HepG2 (cell line): Measurements from ENCODE around the gene CARD9. TPM values are rescaled to one million over a fixed set of nuclear protein-coding genes. Genes with fewer than 3 reads are reported as not detected.

Experiments
- ATAC-seq: fragments of 200-7000 bp; cut with Tn5 transposase; 3 replicates; pipeline ENCODE4 v1.9.1; 2020; ENCODE audit warnings: mild to moderate bottlenecking, moderate library complexity
- BruUV-seq: library from RNA; stranded (reverse); fragments of 400-500 nt; replicated peaks from 2 replicates; lab custom pipeline; 2021; lab: Mats Ljungman, UMichigan
- CTCF ChIA-PET: fragments of 300-600 bp; formaldehyde crosslinking; extraction: SDS; loops from one replicate; lab custom pipeline; 2021; ENCODE audit warnings: low total read pairs, inconsistent platforms, low intra/inter-chr PET ratio; lab: Yijun Ruan, JAX
- POLR2A ChIA-PET: fragments of 350-600 bp; sonication (Branson Sonifier 250); formaldehyde crosslinking; loops from one replicate; lab custom pipeline; 2020; ENCODE audit warnings: antibody characterized with exemption, inconsistent platforms; lab: Yijun Ruan, JAX
- DNase-seq: peaks from one replicate; pipeline ENCODE4 v3.0.0-alpha.2; 2015; ENCODE audit warnings: low spot score
- FAIRE-seq: peaks from 3 replicates; lab custom pipeline; 2011; peaks lifted over from hg19 to GRCh38; lab: Jason Lieb, UNC
- H2AFZ ChIP-seq: one replicate; pipeline ENCODE4 v1.6.1; 2011; ENCODE audit warnings: low read length, inconsistent platforms
- H3K27ac ChIP-seq: fragments of 300-600 bp; 3 replicates; pipeline ENCODE4 v1.8.0; 2011; ENCODE audit warnings: mixed run types, mild to moderate bottlenecking, mixed read lengths, low read length, inconsistent platforms; ENCODE audit not compliant: insufficient read depth; ENCODE audit errors: extremely low read length
- H3K27me3 ChIP-seq, 2 experiments: fragments of 200-600 bp in 1 of 2; 2 replicates in 1 of 2; 3 replicates in 1 of 2; pipeline versions ENCODE4 v1.6.0 to v1.8.0; 2011; ENCODE audit warnings: low read length in 2 of 2, mild to moderate bottlenecking in 2 of 2, moderate library complexity in 2 of 2, inconsistent platforms in 1 of 2; ENCODE audit not compliant: insufficient read depth in 2 of 2, control insufficient read depth in 1 of 2
- H3K36me3 ChIP-seq, 2 experiments: fragments of 200-600 bp in 1 of 2; replicated peaks in 1 of 2; 2 replicates in 1 of 2; 3 replicates in 1 of 2; pipeline versions ENCODE4 v1.5.1 to v1.8.0; 2011; ENCODE audit warnings: low read length in 2 of 2, inconsistent platforms in 1 of 2; ENCODE audit not compliant: insufficient read depth in 2 of 2, control insufficient read depth in 1 of 2
- H3K4me1 ChIP-seq: 2 replicates; pipeline ENCODE4 v1.5.1; 2012; ENCODE audit warnings: low read length, inconsistent platforms; ENCODE audit not compliant: insufficient read depth
- H3K4me2 ChIP-seq: 2 replicates; pipeline ENCODE4 v1.6.0; 2011; ENCODE audit warnings: low read depth, low read length, inconsistent platforms
- H3K4me3 ChIP-seq, 3 experiments: fragments of 200-600 bp in 1 of 3; sonication (generic), shearing (Covaris generic) in 1 of 3; replicated peaks in 1 of 3; 2 replicates each; pipeline ENCODE4 v1.5.1; 2011 to 2016; ENCODE audit warnings: low read length in 3 of 3, inconsistent platforms in 2 of 3, low read depth in 2 of 3, mild to moderate bottlenecking in 2 of 3, control low read depth in 1 of 3, mixed read lengths in 1 of 3; ENCODE audit not compliant: insufficient read depth in 1 of 3
- H3K79me2 ChIP-seq: one replicate; pipeline ENCODE4 v1.6.1; 2011; ENCODE audit warnings: low read length, inconsistent platforms; ENCODE audit not compliant: insufficient read depth
- H3K9ac ChIP-seq: 2 replicates; pipeline ENCODE4 v1.6.0; 2011; ENCODE audit warnings: mild to moderate bottlenecking, low read depth, low read length, inconsistent platforms; ENCODE audit not compliant: insufficient read depth
- H3K9me3 ChIP-seq: 2 replicates; pipeline ENCODE4 v1.5.1; 2012; ENCODE audit warnings: mild to moderate bottlenecking, low read length
- H4K20me1 ChIP-seq: 2 replicates; pipeline ENCODE4 v1.6.0; 2011; ENCODE audit warnings: inconsistent platforms, mild to moderate bottlenecking, low read length, moderate library complexity; ENCODE audit not compliant: insufficient read depth
- MLLT10 ChIP-seq: sonication (generic); formaldehyde crosslinking; IDR thresholded peaks from 2 replicates; pipeline ENCODE4 v1.4.0; 2020; ENCODE audit warnings: missing genetic modification reagents
- MXD1 ChIP-seq: sonication (generic); formaldehyde crosslinking; IDR thresholded peaks from 2 replicates; pipeline ENCODE4 v1.4.0; 2020; ENCODE audit warnings: mild to moderate bottlenecking, missing genetic modification reagents
- NFKBIZ ChIP-seq: IDR thresholded peaks from 2 replicates; pipeline ENCODE4 v1.6.1; 2018; ENCODE audit warnings: missing genetic modification reagents, missing compliant biosample characterization
- SMC3 ChIP-seq: IDR thresholded peaks from 2 replicates; pipeline ENCODE4 v1.6.1; 2011; ENCODE audit warnings: low read length, improper control_type of control experiment
- SNAPC2 ChIP-seq: sonication (generic); formaldehyde crosslinking; IDR thresholded peaks from 2 replicates; pipeline ENCODE4 v1.8.1; 2022; ENCODE audit warnings: mild to moderate bottlenecking, missing genetic modification reagents
- U2AF1 ChIP-seq: fragments of 200-400 bp; formaldehyde crosslinking; optimal IDR thresholded peaks from 2 replicates; pipeline ENCODE3; 2017; ENCODE audit warnings: mild to moderate bottlenecking, low read depth, low read length
- ZBTB21 ChIP-seq: sonication (generic); formaldehyde crosslinking; IDR thresholded peaks from 2 replicates; pipeline ENCODE4 v1.4.0; 2020; ENCODE audit warnings: missing genetic modification reagents
- ZNF382 ChIP-seq: sonication (generic); formaldehyde crosslinking; IDR thresholded peaks from 2 replicates; pipeline ENCODE4 v1.5.0; 2020; ENCODE audit warnings: missing genetic modification reagents, mild to moderate bottlenecking, borderline replicate concordance
- ZNF496 ChIP-seq: sonication (generic); formaldehyde crosslinking; IDR thresholded peaks from 2 replicates; pipeline ENCODE4 v1.8.1; 2023; ENCODE audit warnings: mild to moderate bottlenecking, moderate library complexity, missing genetic modification reagents; ENCODE audit not compliant: insufficient replicate concordance
- ZNF749 ChIP-seq: sonication (generic); formaldehyde crosslinking; IDR thresholded peaks from 2 replicates; pipeline ENCODE4 v1.8.0; 2022; ENCODE audit warnings: mild to moderate bottlenecking, missing genetic modification reagents, moderate library complexity, borderline replicate concordance
- WGBS: methylation state at CpG from one replicate; pipeline ENCODE4 v1.1.6; 2017; ENCODE audit warnings: low lambda C conversion rate; 5-methylcytosine and 5-hydroxymethylcytosine counted together
- in situ Hi-C: cut with HindIII; loops from 2 replicates; pipeline ENCODE4 v1.10.0; 2017; ENCODE audit warnings: low pct_unique_long_range_greater_than_20kb; ENCODE audit not compliant: extremely low pct_ligation_motif_present
- intact Hi-C: fragments of 100-400 bp; cut with micrococcal nuclease; formaldehyde crosslinking; loops from one replicate; pipeline ENCODE4 v1.10.0; 2022; ENCODE audit not compliant: unreplicated experiment
- polyA plus RNA-seq, 8 experiments: library from polyadenylated mRNA; depleted of rRNA in 3 of 8; stranded (reverse) in 7 of 8; unstranded in 1 of 8; fragments of >200 nt; fragmentation: Illumina TruSeq in 4 of 8; extraction: Trizol in 4 of 8; gene quantifications; 2 replicates each; pipeline versions ENCODE4 v1.2.1 to v1.2.3, GENCODE V29; 2011 to 2016; ENCODE audit warnings: low read depth in 4 of 8, missing spikeins in 1 of 8, mixed read lengths in 1 of 8; ENCODE audit not compliant: insufficient read depth in 1 of 8
- total RNA-seq, 5 experiments: library from RNA; depleted of rRNA; stranded (reverse); fragments of >200 nt; fragmentation: Illumina TruSeq; extraction: Trizol; gene quantifications; 2 replicates each; pipeline ENCODE4 v1.2.3, GENCODE V29; 2016; ENCODE audit warnings: low read depth in 1 of 5
- TF ChIP-seq, protein P1 (sequence below): sonication (generic); IDR thresholded peaks from 2 replicates; pipeline ENCODE4 v1.6.1; 2016; ENCODE audit warnings: low read depth, borderline replicate concordance
- TF ChIP-seq, protein P2 (sequence below): sonication (generic); formaldehyde crosslinking; IDR thresholded peaks from 2 replicates; pipeline ENCODE4 v1.4.0; 2020; ENCODE audit warnings: mild to moderate bottlenecking, missing genetic modification reagents

CARD9 gene
- total and polyA plus RNA-seq, 2 of the 13 experiments (the other 11 are each of a cell fraction or from before 2014, with no cell fraction given), result 3.3 to 7.4 TPM

DNA sequence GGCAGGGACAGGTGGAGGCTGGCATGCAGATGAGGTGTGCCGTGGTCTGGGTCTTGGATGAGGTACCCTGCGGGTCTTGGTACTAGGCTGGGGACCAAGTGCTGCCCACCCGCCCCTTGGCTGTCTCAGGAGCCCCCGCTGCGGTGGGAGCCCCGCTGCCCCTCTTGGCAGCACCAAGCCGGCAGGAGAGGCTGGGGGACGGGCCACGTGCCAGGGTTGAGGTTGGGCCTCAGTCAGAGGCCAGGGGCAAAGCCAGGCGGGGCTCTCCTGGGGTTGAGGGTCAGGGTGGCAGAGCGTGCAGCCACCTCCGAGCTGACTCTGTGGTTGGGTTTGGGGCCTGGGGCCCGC lies 2.0 kb downstream of the CARD9 start:
- no peak overlapping the region for H3K4me3 ChIP-seq
- H2AFZ ChIP-seq, result no peak overlapping the region
- no peaks in the 10 kb centered on the region for H4K20me1 ChIP-seq
- FAIRE-seq, result no peak
- POLR2A ChIA-PET, result interaction anchor here (4.0 kb wide), 1 partner anchor 8 kb away, joined by 38 read pairs; the partner anchor contains the start of gene DNLZ
- WGBS, result 100% methylated on average over 4 of the region's 13 CpGs
- no peaks in the 10 kb centered on the region for H3K9me3 ChIP-seq
- no peak for DNase-seq
- no peak overlapping the region for H3K4me2 ChIP-seq
- H3K9ac ChIP-seq, result no peak overlapping the region
- peaks cover 0 to 2% of the 10 kb centered on the region in 2 experiments; a peak in 1 of 5 replicates for H3K36me3 ChIP-seq
- no peak overlapping the region for H3K27ac ChIP-seq
- no peak for ATAC-seq
- TF ChIP-seq SMC3, result no peak
- TF ChIP-seq, protein P1, sequence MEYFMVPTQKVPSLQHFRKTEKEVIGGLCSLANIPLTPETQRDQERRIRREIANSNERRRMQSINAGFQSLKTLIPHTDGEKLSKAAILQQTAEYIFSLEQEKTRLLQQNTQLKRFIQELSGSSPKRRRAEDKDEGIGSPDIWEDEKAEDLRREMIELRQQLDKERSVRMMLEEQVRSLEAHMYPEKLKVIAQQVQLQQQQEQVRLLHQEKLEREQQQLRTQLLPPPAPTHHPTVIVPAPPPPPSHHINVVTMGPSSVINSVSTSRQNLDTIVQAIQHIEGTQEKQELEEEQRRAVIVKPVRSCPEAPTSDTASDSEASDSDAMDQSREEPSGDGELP, result no peak
- TF ChIP-seq, protein P2, sequence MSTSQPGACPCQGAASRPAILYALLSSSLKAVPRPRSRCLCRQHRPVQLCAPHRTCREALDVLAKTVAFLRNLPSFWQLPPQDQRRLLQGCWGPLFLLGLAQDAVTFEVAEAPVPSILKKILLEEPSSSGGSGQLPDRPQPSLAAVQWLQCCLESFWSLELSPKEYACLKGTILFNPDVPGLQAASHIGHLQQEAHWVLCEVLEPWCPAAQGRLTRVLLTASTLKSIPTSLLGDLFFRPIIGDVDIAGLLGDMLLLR (CRISPR knock-in tag), result no peak
- no peak for TF ChIP-seq MLLT10
- TF ChIP-seq ZNF382, result no peak
- no peak for TF ChIP-seq ZNF749
- no peak for TF ChIP-seq MXD1 (CRISPR knock-in tag)
- no peak for TF ChIP-seq ZBTB21
- TF ChIP-seq U2AF1, result no peak
- TF ChIP-seq ZNF496 (CRISPR knock-in tag), result no peak
- no peak for TF ChIP-seq SNAPC2 (CRISPR knock-in tag)
- TF ChIP-seq NFKBIZ (CRISPR knock-in tag), result no peak
- TF ChIP-seq, all 625 proteins: peak for 0
- no peaks in the 10 kb centered on the region for H3K79me2 ChIP-seq
- peaks cover 20% of the 10 kb centered on the region for H3K4me1 ChIP-seq
- no TSS peak for BruUV-seq
- in situ Hi-C loops, result no loop called here
- no peaks in the 10 kb centered on the region; a peak in 1 of 5 replicates for H3K27me3 ChIP-seq
- CTCF ChIA-PET, result interaction anchor here (3.1 kb wide), 1 partner anchor 32 kb away, joined by 18 read pairs; no protein-coding TSS in a partner anchor
- intact Hi-C loops, result loop anchor here (5.0 kb wide), 1 partner anchor 34 kb away; no protein-coding TSS in a partner anchor
